Activated CD4-positive, alpha-beta memory T cell treated with anti-CD3 and anti-CD28 coated beads for 36 hours (primary cell): ENCODE data around the gene STPG1. TPM values are rescaled to one million over a fixed set of nuclear protein-coding genes. Genes with fewer than 3 reads are reported as not detected.

Source experiments
- CTCF ChIA-PET: fragments of 350-600 bp; sonication (Branson Sonifier 250); formaldehyde crosslinking; loops from one replicate; lab custom pipeline; 2021; ENCODE audit warnings: antibody characterized with exemption, inconsistent platforms; lab: Charles Lee
- POLR2A ChIA-PET: fragments of 350-600 bp; sonication (Branson Sonifier 250); formaldehyde crosslinking; loops from one replicate; lab custom pipeline; 2021; ENCODE audit warnings: antibody characterized with exemption; lab: Charles Lee
- DNase-seq: peaks from one replicate; pipeline ENCODE4 v3.0.0-alpha.2; 2020
- H3K27ac Mint-ChIP-seq: one replicate; pipeline ENCODE4 v1.8.0; 2021; ENCODE audit warnings: mixed read lengths
- H3K27me3 Mint-ChIP-seq: one replicate; pipeline ENCODE4 v1.8.0; 2021; ENCODE audit warnings: mixed read lengths
- H3K36me3 Mint-ChIP-seq: one replicate; pipeline ENCODE4 v1.8.0; 2021; ENCODE audit warnings: mixed read lengths
- H3K4me1 Mint-ChIP-seq: one replicate; pipeline ENCODE4 v1.8.0; 2021; ENCODE audit warnings: low read depth, mixed read lengths
- H3K4me3 Mint-ChIP-seq: one replicate; pipeline ENCODE4 v1.8.0; 2021; ENCODE audit warnings: mild to moderate bottlenecking, mixed read lengths
- H3K9me3 Mint-ChIP-seq: one replicate; pipeline ENCODE4 v1.8.0; 2021; ENCODE audit warnings: mixed read lengths
- intact Hi-C: fragments of 100-400 bp; cut with micrococcal nuclease; formaldehyde crosslinking; loops from one replicate; pipeline ENCODE4 v1.15.1; 2023
- total RNA-seq, 2 experiments: library from RNA; stranded (reverse); gene quantifications; one replicate each; pipeline ENCODE4 v1.2.3, GENCODE V29; 2021

Gene STPG1
- total RNA-seq, 2 experiments from 2014 or later, result 7.5 to 8.3 TPM

DNA sequence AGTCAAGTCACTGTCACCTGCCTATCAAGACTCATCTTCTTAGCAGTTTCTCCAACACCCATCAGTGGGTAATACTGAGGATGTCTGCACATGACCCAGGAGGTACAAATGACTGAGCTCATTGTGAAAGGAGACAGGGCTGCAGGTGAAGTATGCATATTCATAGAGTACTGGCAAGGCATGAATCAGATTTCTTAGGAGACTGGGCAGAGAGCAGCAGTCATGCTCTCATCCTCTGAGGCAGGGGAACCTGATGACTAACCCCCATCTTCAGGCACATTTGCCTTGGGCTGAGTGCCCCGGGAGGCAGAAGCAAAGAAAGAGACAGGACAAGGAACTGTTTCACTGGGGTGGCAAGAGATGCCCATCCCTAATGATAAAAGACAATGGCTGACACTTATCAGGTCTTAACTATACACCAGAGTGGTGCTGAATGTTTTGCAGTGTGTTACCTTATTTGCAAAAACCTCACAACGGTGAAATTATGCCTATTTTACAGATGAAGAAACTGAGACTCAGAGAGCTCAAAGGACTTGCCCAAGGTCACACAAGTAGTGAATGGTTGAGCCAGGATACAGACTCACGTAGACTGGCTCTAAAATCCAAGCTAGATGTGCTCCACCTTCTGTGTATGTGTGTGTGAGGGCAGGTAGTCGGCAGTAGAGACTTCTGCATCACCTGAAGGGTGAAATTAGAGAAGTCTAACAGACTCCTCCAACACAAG is 103.7 kb downstream of the STPG1 start:
- no peak overlapping the region for H3K27ac Mint-ChIP-seq
- no peaks in the 10 kb centered on the region for H3K9me3 Mint-ChIP-seq

DNA sequence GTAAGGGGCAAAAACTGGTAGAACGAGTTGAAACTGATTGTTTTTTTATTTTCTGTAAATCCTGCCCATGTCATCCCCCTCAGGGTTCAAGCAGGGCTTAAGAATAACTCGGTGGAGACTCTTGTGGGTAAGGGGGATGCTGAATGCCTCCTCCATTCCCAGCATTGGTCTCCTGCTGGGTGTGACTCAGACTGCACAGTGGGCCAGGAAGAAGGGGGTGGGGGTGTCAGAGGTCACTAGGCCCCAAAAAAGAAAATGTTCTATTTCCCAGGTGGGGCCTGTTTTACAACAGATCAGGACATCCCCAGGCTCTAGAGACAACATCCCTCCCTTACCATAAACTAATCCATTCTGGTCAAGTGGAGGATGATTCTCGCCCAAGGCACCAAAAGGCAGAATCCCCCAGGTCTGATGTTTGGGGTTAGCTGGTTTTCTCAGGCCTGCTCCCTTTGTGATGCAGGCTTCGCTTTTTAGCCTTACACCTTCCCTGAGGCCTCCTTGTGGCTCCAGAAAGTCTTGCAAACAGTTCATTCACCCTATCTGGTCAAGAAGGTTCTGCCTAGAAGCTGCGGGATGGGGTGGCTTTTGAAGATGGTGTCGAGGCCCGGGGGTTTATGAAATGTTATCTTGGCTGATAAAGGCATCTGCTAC is 105.1 kb downstream of the STPG1 start:
- ChIA-PET POLR2A (no interaction called here), CTCF (interaction anchor here (1.2 to 2.1 kb wide), 4 partner anchors 13 to 109 kb away, joined by 4 to 14 read pairs (median 6); no protein-coding TSS in a partner anchor)
- Mint-ChIP-seq H3K27me3 (peaks cover 4% of the 10 kb centered on the region), H3K4me3 (no peak overlapping the region), H3K27ac (no peak overlapping the region), H3K4me1 (peaks cover 3% of the 10 kb centered on the region), H3K9me3 (no peaks in the 10 kb centered on the region), H3K36me3 (no peaks in the 10 kb centered on the region)
- intact Hi-C loops, result loop anchor here (1.0 to 2.0 kb wide), 3 partner anchors 14 to 110 kb away; no protein-coding TSS in a partner anchor
- DNase-seq, result no peak

More for the DNA sequence above, 103.7 kb downstream of the STPG1 start:
- Mint-ChIP-seq H3K4me3 (no peak overlapping the region), H3K36me3 (no peaks in the 10 kb centered on the region), H3K27me3 (peaks cover 5% of the 10 kb centered on the region), H3K4me1 (peaks cover 3% of the 10 kb centered on the region)
- POLR2A ChIA-PET, result interaction anchor here (1.0 kb wide), 1 partner anchor 21 kb away, joined by 3 read pairs; no protein-coding TSS in a partner anchor
- intact Hi-C loops, result loop anchor here (1.0 to 2.0 kb wide), 3 partner anchors 12 to 111 kb away; no protein-coding TSS in a partner anchor
- peak; percentile 65 for DNase-seq
- CTCF ChIA-PET, result interaction anchor here (1.3 to 2.1 kb wide), 5 partner anchors 11 to 111 kb away, joined by 3 to 14 read pairs (median 9); no protein-coding TSS in a partner anchor

Other genes starting within 250 kb of the STPG1 start
- 1 to 10 TPM; 6.2 to 10.0 TPM for gene IFNLR1, start 226.5 kb downstream of the STPG1 start, total RNA-seq
- not detected for gene GRHL3, start 94.4 kb downstream of the STPG1 start, total RNA-seq
- 10 to 100 TPM; 39.3 to 42.4 TPM for gene NIPAL3, start 2.0 kb upstream of the STPG1 start, total RNA-seq
- 10 to 100 TPM; 71.3 to 78.8 TPM for gene RCAN3, start 89.1 kb upstream of the STPG1 start, total RNA-seq
- under 1 TPM; 0.05 to 0.07 TPM for gene NCMAP, start 142.3 kb upstream of the STPG1 start, total RNA-seq
- gene SRRM1, start 229.5 kb upstream of the STPG1 start, total RNA-seq, result 100 to 1,000 TPM; 225 to 227 TPM